Breast epithelium (tissue), 3 donors: ENCODE measurements around the gene SEMA6D.

Experiments used
- CTCF ChIP-seq, 3 donors: fragments of 450-650 bp; IDR thresholded peaks; one replicate each; pipeline ENCODE4 v1.5.1; 2016 to 2017; ENCODE audit warnings: antibody characterized with exemption in 3 of 3, mild to moderate bottlenecking in 3 of 3, moderate library complexity in 3 of 3
- POLR2A ChIP-seq: fragments of 450-650 bp; IDR thresholded peaks from one replicate; pipeline ENCODE4 v1.6.1; 2016; ENCODE audit warnings: antibody characterized with exemption, mild to moderate bottlenecking, moderate library complexity
- POLR2AphosphoS5 ChIP-seq, 3 donors: sonication (generic); formaldehyde crosslinking; IDR thresholded peaks; one replicate each; pipeline ENCODE4 v1.6.1; 2017; ENCODE audit warnings: antibody characterized with exemption in 3 of 3

GRCh38 chr15:47806008-47806407, 88.7 kb downstream of the SEMA6D start:
- TF ChIP-seq CTCF (IDR thresholded peaks at IDR 0.05) = no peak
- TF ChIP-seq POLR2AphosphoS5 (IDR thresholded peaks at IDR 0.05) = no peak
- TF ChIP-seq POLR2A = no peak
